Measurements from ENCODE around the gene TSKS. TPM values are rescaled to one million over a fixed set of nuclear protein-coding genes. Genes with fewer than 3 reads are reported as not detected.

The TSKS gene
- total RNA-seq, 2 experiments from 2014 or later: 4.5 to 5.4 TPM

- CTCF ChIA-PET: interaction anchor here (1.0 to 1.1 kb wide), 2 partner anchors 11 to 18 kb away, joined by 3 to 4 read pairs; no protein-coding TSS in a partner anchor
- H3K4me1 Mint-ChIP-seq: peaks cover 18% of the 10 kb centered on the region
- no peak overlapping the region for H3K27ac Mint-ChIP-seq
- DNase-seq: no peak
- H3K4me3 Mint-ChIP-seq: no peak overlapping the region
- POLR2A ChIA-PET: no interaction called here
- H3K36me3 Mint-ChIP-seq (ENCODE audit: low read depth): no peaks in the 10 kb centered on the region
- no peaks in the 10 kb centered on the region for H3K27me3 Mint-ChIP-seq
- peaks cover 4% of the 10 kb centered on the region for H3K9me3 Mint-ChIP-seq
Measured at GRCh38 chr19:49716154-49716553, 47.0 kb downstream of the TSKS start.

- Mint-ChIP-seq H3K27me3 (no peaks in the 10 kb centered on the region), H3K9me3 (peaks cover 4% of the 10 kb centered on the region), H3K27ac (no peak overlapping the region), H3K36me3 (ENCODE audit: low read depth) (no peaks in the 10 kb centered on the region), H3K4me3 (no peak overlapping the region), H3K4me1 (peaks cover 14% of the 10 kb centered on the region)
- POLR2A ChIA-PET: no interaction called here
- CTCF ChIA-PET: interaction anchor here (1.4 kb wide), 1 partner anchor 32 kb away, joined by 4 read pairs; no protein-coding TSS in a partner anchor
- DNase-seq: no peak
Measured at GRCh38 chr19:49713236-49713845, 49.8 kb downstream of the TSKS start.

DNA sequence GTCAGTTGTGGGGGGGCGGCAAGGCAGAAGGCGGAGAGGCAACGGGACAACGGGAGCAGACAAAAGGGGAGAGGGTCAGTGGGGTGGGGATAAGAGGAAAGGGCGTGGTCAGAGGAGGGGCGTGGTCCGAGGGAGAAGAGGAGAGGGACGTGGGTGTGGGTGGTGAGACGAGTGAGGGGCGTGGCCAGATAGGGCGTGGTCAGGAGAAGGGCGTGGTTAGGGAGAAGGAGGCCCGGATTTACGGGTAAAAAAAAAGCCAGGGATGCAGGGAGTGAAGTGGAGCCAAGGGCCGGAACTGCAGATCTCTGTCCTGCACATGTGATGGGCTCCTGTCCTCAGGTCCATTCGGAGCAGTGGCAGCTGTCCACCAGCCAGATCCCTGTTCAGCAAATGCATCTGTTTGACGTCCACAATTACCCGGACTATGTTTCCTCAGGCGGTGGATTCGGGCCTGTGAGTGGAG, 50.7 kb downstream of the TSKS start:
- CTCF ChIA-PET: interaction anchor here (1.4 kb wide), 1 partner anchor 32 kb away, joined by 4 read pairs; no protein-coding TSS in a partner anchor
- no peak for DNase-seq
- H3K4me1 Mint-ChIP-seq: peaks cover 9% of the 10 kb centered on the region
- POLR2A ChIA-PET: no interaction called here
- H3K27ac Mint-ChIP-seq: no peak overlapping the region
- no peaks in the 10 kb centered on the region for H3K27me3 Mint-ChIP-seq
- no peak overlapping the region for H3K4me3 Mint-ChIP-seq
- peaks cover 2% of the 10 kb centered on the region for H3K9me3 Mint-ChIP-seq
- no peaks in the 10 kb centered on the region for H3K36me3 Mint-ChIP-seq (ENCODE audit: low read depth)

DNA sequence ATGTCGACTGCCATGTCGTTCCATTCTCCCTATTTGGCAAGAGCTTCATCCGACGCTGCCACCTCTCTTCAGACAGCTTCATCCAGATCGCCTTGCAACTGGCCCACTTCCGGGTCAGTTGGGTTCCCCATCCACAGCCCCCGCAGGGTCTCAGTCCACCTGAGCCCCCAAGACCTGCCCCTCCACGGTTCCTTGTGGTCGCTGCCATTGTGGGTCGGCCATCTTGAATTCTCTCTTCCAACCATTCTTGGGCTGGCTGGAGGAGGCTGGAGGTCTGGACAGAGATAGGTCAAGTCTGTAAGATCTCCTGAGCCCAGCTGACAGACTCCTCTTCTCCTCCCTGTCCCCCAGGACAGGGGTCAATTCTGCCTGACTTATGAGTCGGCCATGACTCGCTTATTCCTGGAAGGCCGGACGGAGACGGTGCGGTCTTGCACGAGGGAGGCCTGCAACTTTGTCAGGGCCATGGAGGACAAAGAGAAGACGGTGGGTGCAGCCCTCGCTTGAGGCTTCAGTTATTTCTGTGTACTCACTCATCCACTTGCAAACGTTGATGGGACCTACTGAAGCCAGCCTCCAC, 52.6 kb downstream of the TSKS start:
- Mint-ChIP-seq H3K27me3 (no peaks in the 10 kb centered on the region), H3K4me1 (peaks cover 1% of the 10 kb centered on the region), H3K27ac (no peak overlapping the region), H3K4me3 (no peak overlapping the region), H3K36me3 (ENCODE audit: low read depth) (no peaks in the 10 kb centered on the region), H3K9me3 (peaks cover 2% of the 10 kb centered on the region)
- CTCF ChIA-PET: no interaction called here
- no peak for DNase-seq
- POLR2A ChIA-PET: no interaction called here

- Mint-ChIP-seq H3K27ac (no peak overlapping the region), H3K36me3 (ENCODE audit: low read depth) (no peaks in the 10 kb centered on the region), H3K9me3 (no peaks in the 10 kb centered on the region), H3K4me3 (no peak overlapping the region), H3K4me1 (no peaks in the 10 kb centered on the region), H3K27me3 (peaks cover 7% of the 10 kb centered on the region)
- POLR2A ChIA-PET: no interaction called here
- DNase-seq: no peak
- CTCF ChIA-PET: no interaction called here
Measured at GRCh38 chr19:49705919-49706318, 57.2 kb downstream of the TSKS start.

DNA sequence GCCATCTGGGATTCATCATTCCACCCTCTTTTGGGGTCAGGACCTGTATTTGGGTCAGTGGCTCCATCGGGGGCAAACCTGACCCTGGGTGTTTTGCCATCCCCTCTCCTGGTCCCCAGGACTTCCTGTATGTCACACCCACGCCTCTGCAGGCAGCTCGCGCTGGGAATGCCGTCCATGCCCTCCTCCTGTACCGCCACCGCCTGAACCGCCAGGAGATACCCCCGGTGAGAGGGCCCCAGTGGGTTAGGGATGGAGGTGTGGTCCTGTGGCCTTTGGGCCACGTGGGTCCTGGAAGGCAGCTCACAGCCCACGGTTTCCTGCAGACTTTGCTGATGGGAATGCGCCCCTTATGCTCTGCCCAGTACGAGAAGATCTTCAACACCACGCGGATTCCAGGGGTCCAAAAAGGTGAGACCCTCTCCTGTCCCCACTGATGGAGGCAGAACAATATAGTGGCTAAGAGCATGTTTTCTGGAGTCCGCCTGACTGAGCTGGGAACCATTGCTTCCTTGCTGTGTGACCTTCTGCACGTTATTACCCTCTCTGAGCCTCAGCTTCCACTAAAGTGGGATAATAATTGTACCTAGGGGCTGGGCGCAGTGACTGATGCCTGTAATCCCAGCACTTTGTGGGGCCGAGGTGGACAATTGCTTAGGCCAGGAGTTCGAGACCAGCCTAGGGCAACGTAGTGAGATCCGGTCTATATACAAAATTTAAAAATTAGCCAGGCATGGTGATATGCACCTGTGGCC, 58.0 kb downstream of the TSKS start:
- CTCF ChIA-PET: interaction anchor here (1.2 to 1.3 kb wide), 2 partner anchors 11 to 24 kb away, joined by 3 to 4 read pairs; no protein-coding TSS in a partner anchor
- no peak overlapping the region for H3K27ac Mint-ChIP-seq

DNA sequence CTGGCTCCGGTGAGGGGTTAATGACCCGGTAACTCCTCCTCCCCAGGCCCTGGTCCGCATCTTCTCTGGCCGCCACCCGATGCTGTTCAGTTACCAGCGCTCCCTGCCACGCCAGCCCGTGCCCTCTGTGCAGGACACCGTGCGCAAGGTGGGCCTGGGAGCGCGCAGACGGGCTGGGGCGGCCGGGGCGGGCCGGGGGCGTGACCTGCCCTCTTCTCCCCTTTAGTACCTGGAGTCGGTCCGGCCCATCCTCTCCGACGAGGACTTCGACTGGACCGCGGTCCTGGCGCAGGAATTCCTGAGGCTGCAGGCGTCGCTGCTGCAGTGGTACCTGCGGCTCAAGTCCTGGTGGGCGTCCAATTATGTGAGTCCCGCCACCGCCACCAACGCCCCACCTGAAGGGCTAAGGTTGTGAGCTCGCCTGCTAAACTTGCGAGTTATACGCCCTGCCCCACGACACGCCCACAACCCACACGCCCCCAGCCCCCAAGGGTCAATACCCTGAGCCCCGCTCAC, 61.8 kb downstream of the TSKS start:
- Mint-ChIP-seq H3K27me3 (peaks cover 11% of the 10 kb centered on the region), H3K36me3 (ENCODE audit: low read depth) (no peaks in the 10 kb centered on the region), H3K9me3 (no peaks in the 10 kb centered on the region), H3K4me3 (no peak overlapping the region), H3K4me1 (no peaks in the 10 kb centered on the region), H3K27ac (no peak overlapping the region)
- CTCF ChIA-PET: interaction anchor here (1.3 kb wide), 1 partner anchor 16 kb away, joined by 6 read pairs; no protein-coding TSS in a partner anchor
- no peak for DNase-seq
- POLR2A ChIA-PET: no interaction called here

More for the DNA sequence above, 58.0 kb downstream of the TSKS start:
- Mint-ChIP-seq H3K9me3 (no peaks in the 10 kb centered on the region), H3K4me3 (no peak overlapping the region), H3K27me3 (peaks cover 9% of the 10 kb centered on the region), H3K4me1 (no peaks in the 10 kb centered on the region), H3K36me3 (ENCODE audit: low read depth) (no peaks in the 10 kb centered on the region)
- POLR2A ChIA-PET: no interaction called here
- no peak for DNase-seq

GRCh38 chr19:49700563-49700962, 62.5 kb downstream of the TSKS start:
- no peak overlapping the region for H3K27ac Mint-ChIP-seq
- H3K4me3 Mint-ChIP-seq: no peak overlapping the region
- no peaks in the 10 kb centered on the region for H3K36me3 Mint-ChIP-seq (ENCODE audit: low read depth)
- H3K27me3 Mint-ChIP-seq: peaks cover 11% of the 10 kb centered on the region
- ChIA-PET POLR2A (no interaction called here), CTCF (interaction anchor here (0.6 to 1.0 kb wide), 2 partner anchors 9 to 981 kb away, joined by 3 read pairs; no protein-coding TSS in a partner anchor)
- DNase-seq: no peak
- H3K9me3 Mint-ChIP-seq: no peaks in the 10 kb centered on the region
- no peaks in the 10 kb centered on the region for H3K4me1 Mint-ChIP-seq

GRCh38 chr19:49699364-49699763, 63.7 kb downstream of the TSKS start:
- Mint-ChIP-seq H3K9me3 (no peaks in the 10 kb centered on the region), H3K36me3 (ENCODE audit: low read depth) (no peaks in the 10 kb centered on the region), H3K27ac (no peak overlapping the region), H3K4me3 (no peak overlapping the region), H3K4me1 (no peaks in the 10 kb centered on the region), H3K27me3 (peaks cover 11% of the 10 kb centered on the region)
- ChIA-PET CTCF (no interaction called here), POLR2A (no interaction called here)
- DNase-seq: no peak

GRCh38 chr19:49696865-49697264, 66.2 kb downstream of the TSKS start:
- Mint-ChIP-seq H3K36me3 (ENCODE audit: low read depth) (no peaks in the 10 kb centered on the region), H3K4me1 (no peaks in the 10 kb centered on the region), H3K9me3 (no peaks in the 10 kb centered on the region), H3K27me3 (peaks cover 16% of the 10 kb centered on the region), H3K27ac (no peak overlapping the region), H3K4me3 (no peak overlapping the region)
- no peak for DNase-seq
- POLR2A ChIA-PET: no interaction called here
- CTCF ChIA-PET: interaction anchor here (0.5 kb wide), 1 partner anchor 622 kb away, joined by 4 read pairs; no protein-coding TSS in a partner anchor

DNA sequence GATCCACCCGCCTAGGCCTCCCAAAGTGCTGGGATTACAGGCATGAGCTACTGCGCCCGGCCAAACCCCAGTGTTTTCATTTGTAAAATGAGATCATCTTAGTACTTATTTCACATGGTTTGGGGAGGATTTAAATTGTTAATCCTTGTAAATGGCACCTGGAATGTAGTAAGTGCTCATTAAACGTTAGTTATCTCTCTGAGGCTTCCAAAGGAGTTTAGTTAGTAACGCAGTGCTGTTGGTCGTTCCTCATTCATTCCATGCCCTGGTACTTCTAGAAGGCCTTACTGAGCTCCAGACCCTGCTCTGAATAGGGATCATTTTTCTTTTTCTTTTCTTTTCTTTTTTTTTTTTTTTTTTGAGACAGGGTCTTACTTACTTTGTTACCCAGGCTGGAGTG, 67.0 kb downstream of the TSKS start:
- CTCF ChIA-PET: interaction anchor here (1.1 kb wide), 1 partner anchor 145 kb away, joined by 6 read pairs; no protein-coding TSS in a partner anchor
- Mint-ChIP-seq H3K9me3 (no peaks in the 10 kb centered on the region), H3K4me3 (no peak overlapping the region), H3K27ac (no peak overlapping the region), H3K27me3 (peaks cover 20% of the 10 kb centered on the region), H3K36me3 (ENCODE audit: low read depth) (no peaks in the 10 kb centered on the region), H3K4me1 (peaks cover 5% of the 10 kb centered on the region)
- no peak for DNase-seq
- POLR2A ChIA-PET: no interaction called here

DNA sequence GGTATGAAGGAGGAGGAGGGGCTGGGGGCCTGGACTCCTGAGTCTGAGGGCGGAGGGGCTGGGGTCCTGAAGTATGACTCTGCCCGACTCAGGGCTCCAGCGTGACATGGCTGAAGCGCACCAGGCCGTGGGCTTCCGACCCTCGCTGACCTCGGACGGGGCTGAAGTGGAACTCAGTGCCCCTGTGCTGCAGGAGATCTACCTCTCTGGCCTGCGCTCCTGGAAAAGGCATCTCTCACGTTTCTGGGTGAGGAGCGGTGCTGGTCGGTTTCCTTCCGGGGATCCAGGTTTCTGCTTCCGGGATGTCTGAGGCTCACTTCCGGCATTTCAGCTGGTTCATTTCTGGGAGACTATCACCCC, 71.0 kb downstream of the TSKS start:
- peaks cover 27% of the 10 kb centered on the region for H3K4me1 Mint-ChIP-seq
- DNase-seq: no peak
- no peak overlapping the region for H3K27ac Mint-ChIP-seq
- H3K9me3 Mint-ChIP-seq: no peaks in the 10 kb centered on the region
- ChIA-PET POLR2A (no interaction called here), CTCF (interaction anchor here (0.7 to 1.2 kb wide), 4 partner anchors 8 to 484 kb away, joined by 3 to 4 read pairs (median 3); no protein-coding TSS in a partner anchor)
- peaks cover 12% of the 10 kb centered on the region for H3K36me3 Mint-ChIP-seq (ENCODE audit: low read depth)
- peaks cover 24% of the 10 kb centered on the region for H3K27me3 Mint-ChIP-seq
- no peak overlapping the region for H3K4me3 Mint-ChIP-seq

All from activated CD4-positive, alpha-beta T cell treated with anti-CD3 and anti-CD28 coated beads, Interleukin-2, amount 10 ng/mL, durations not matched to agents 7 days and 5 days (primary cell).